ENCODE data around the gene CTAGE1. TPM values are rescaled to one million over a fixed set of nuclear protein-coding genes. Genes with fewer than 3 reads are reported as not detected.

CTAGE1 gene
- total RNA-seq, 2 donors from 2014 or later = not detected

GRCh38 chr18:22439447-22439846 lies 21.7 kb upstream of the CTAGE1 start:
- intact Hi-C loops (cut with DNase I) = no loop called here

DNA sequence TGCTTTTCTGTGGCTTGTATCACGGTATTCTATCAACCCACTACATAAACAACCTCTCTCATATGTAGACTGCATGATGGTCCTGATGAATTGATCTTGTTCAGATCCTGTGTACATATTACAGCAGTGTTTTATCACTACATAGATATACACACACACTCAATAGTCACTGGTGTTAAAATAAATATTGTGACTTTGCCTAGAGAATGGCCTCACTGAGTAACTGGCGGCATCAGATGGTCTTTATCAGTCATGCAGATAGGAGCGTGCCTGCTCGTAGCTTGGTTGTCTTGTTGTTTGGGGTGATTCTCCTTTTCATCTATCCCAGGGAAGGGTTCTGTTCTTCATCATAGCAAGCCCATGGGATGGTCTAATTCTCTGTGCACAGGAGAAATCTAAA lies 18.4 kb upstream of the CTAGE1 start:
- intact Hi-C loops (cut with DNase I) = no loop called here
- no peak for DNase-seq (ENCODE audit: low spot score)

More at GRCh38 chr18:22439447-22439846, 21.7 kb upstream of the CTAGE1 start:
- DNase-seq (ENCODE audit: low spot score) = no peak

GRCh38 chr18:22434973-22435608 lies 17.4 kb upstream of the CTAGE1 start:
- intact Hi-C loops (cut with DNase I) = no loop called here
- no peak for DNase-seq (ENCODE audit: low spot score)

DNA sequence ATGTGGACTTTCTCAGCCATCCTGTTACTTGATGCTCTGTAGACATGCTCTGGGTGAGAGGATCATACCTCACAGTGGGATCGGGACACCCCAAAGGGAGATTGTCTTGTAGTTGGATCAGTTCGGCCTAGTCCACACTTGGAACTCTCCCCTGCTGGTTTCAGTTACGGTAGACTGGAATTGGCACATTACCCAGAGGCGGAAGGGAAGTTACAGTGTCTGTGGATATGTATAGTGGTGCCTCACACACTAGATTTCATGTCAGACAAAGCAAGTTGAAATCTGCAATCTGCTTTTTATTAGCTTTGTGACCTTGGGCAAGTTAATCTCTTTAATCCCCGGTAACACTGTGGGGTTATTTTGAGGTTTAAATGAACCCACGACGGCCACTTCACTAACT lies 16.2 kb upstream of the CTAGE1 start:
- intact Hi-C loops (cut with DNase I) = no loop called here
- DNase-seq (ENCODE audit: low spot score) = no peak

DNA sequence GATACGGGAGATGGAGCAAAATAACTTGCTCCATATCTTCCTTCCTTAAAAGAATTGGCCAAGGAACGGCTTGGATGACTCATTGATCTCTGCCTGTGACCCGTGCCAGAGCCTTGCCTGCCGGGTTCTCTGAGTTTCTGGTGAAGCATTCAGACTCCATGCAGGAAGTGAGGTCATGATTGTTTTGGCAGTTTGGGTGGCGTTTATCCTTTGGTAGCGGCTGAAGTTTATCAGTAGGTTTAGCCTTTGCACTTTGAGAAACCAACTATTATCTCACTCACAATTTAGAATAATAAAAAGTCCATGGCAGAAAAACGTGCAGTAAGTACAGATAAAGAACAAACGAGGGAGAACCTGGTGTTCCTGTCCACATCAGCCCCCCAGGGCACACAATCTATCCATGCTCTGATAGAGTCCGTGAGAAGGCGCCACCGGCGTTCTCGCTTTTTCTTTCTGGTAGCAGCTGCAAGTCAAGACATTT lies 15.0 kb upstream of the CTAGE1 start:
- intact Hi-C loops (cut with DNase I) = no loop called here

GRCh38 chr18:22429564-22429963 lies 11.8 kb upstream of the CTAGE1 start:
- intact Hi-C loops (cut with DNase I) = no loop called here
- no peak for DNase-seq (ENCODE audit: low spot score)

More for the DNA sequence above, 15.0 kb upstream of the CTAGE1 start:
- DNase-seq (ENCODE audit: low spot score) = peak; percentile 93

- intact Hi-C loops (cut with DNase I) = no loop called here
- no peak for DNase-seq (ENCODE audit: low spot score)
Observed at GRCh38 chr18:22428672-22429071, 11.0 kb upstream of the CTAGE1 start.

- no peak for DNase-seq (ENCODE audit: low spot score)
- intact Hi-C loops (cut with DNase I) = no loop called here
Observed at GRCh38 chr18:22427822-22428549, 10.3 kb upstream of the CTAGE1 start.

- intact Hi-C loops (cut with DNase I) = no loop called here
Observed at GRCh38 chr18:22424565-22424963, 6.8 kb upstream of the CTAGE1 start.

GRCh38 chr18:22423878-22424564 lies 6.3 kb upstream of the CTAGE1 start:
- no peak for DNase-seq (ENCODE audit: low spot score)
- intact Hi-C loops (cut with DNase I) = no loop called here

More at GRCh38 chr18:22424565-22424963, 6.8 kb upstream of the CTAGE1 start:
- DNase-seq (ENCODE audit: low spot score) = no peak

DNA sequence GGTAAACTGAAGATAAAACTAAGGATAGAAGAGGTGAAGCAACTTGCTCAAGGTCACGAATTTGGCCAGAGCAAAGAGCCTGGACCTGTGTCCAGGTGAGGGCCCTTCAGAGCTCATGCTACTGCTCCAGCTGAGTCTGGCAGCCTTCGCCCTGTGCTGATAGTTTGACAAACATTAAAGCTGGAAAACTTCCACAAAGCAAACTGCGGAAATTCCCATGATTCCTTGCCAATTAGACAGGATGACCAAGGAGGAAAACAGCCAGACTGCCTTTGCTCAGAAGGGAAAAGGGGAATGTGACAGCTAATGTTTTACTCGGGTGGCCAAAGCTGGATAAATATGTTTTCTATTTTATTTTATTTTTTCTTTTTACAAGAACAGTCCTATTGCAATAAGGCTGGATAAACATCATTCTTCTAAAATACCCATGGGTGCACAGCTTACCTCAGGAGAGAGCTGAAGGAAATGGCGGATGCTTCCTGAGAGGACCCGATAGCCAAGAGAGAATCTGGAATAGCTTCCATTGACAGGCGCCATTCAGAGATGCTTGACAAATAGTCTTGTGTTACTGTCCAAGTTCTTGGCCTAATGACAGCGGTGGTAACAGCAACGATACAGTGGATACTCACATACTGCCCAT lies 5.3 kb upstream of the CTAGE1 start:
- no peak for DNase-seq (ENCODE audit: low spot score)

DNA sequence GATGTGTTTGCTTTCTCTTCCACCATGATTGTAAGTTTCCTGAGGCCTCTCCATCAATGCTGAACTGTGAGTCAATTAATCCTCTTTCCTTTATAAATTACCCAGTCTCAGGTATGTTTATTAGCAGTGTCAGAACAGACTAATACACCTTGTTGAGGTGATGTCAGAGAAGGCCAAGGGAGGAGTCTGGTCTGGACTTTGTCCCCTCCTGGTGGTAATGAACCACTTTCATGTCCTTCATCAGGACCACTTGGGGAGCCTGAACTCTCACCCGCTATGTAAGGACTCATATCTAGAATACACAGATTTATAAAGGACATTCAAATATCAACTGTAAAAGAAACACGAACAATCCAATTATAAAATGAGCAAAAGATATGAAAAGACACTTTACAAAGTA lies 2.9 kb upstream of the CTAGE1 start:
- no peak for DNase-seq (ENCODE audit: low spot score)
- intact Hi-C loops (cut with DNase I) = no loop called here

More for the DNA sequence above, 5.3 kb upstream of the CTAGE1 start:
- intact Hi-C loops (cut with DNase I) = no loop called here

DNA sequence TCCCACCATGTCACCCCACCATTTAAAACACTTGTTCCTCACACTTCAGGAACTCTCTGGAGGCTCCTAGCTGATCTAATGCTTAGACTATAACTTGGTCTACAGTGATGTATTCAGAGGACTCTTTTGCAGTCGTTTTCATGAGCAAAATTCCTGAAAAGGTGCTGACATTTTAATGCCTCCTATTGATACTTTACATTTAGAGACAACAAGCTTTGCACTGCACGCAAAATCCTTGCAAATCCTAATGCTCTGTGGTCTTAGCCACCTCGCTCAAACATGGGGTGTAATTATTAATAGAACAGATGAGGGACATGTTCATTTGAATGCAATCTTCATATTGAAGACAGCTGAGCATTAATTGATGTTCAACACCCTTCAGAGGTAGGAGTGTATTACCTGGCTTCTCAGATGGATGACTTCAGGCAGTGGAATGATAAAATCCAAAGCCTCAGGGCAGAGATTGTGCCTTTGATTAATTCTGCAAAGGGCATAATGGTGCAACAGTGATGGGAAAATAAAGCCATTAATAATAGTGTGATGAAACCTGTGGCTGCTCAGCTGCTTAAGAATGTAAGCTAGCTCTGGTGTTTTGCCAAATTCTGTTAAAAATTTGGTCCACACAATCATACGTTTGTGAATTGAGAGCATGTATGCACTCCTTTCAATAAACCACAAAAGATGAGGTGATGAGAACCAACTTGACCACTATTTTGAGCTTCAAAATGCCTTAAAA lies 5.4 kb downstream of the CTAGE1 start:
- DNase-seq (ENCODE audit: low spot score) = no peak
- intact Hi-C loops (cut with DNase I) = no loop called here

DNA sequence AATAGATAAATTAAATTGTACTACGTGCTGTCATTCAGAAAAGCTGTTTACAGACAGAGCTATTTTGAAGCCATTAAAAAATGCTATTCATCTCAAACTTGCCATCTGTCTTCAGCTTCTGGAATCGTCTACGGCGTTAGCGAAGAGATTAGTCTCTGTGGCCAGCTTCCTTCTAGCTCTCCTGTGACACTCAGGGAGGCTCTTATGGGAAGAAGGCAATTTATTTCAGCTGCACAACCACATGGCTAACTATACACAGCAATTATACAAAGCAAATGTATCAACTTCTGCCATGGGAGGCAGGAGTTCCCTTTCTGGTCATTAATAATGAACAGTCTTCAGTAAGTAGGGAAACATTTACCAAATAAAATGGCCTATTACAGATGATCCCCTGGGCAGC lies 6.3 kb downstream of the CTAGE1 start:
- DNase-seq (ENCODE audit: low spot score) = no peak
- intact Hi-C loops (cut with DNase I) = no loop called here

GRCh38 chr18:22410126-22410525 lies 7.6 kb downstream of the CTAGE1 start:
- DNase-seq (ENCODE audit: low spot score) = no peak
- intact Hi-C loops (cut with DNase I) = no loop called here

DNA sequence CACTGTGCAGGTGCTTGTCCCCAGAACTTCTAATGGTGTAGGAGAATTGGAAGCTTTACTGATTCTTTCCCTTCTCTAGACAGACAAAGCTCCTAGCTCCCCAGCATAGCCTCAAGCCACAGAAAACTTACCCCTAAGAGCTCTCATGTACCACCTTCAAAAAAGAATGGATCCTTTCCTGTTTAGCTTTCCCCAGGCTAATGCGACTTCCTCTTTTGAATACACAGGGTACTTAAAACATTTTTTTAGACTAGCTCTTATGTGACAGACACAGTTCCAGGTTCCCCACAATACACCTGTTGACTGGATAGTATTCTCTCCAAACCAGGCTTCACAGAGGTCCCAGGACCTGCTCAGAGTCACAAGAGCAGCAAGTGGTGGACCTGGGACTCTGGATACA lies 8.3 kb downstream of the CTAGE1 start:
- no peak for DNase-seq (ENCODE audit: low spot score)
- intact Hi-C loops (cut with DNase I) = no loop called here

- intact Hi-C loops (cut with DNase I) = no loop called here
- DNase-seq (ENCODE audit: low spot score) = no peak
Observed at GRCh38 chr18:22408059-22408458, 9.7 kb downstream of the CTAGE1 start.

DNA sequence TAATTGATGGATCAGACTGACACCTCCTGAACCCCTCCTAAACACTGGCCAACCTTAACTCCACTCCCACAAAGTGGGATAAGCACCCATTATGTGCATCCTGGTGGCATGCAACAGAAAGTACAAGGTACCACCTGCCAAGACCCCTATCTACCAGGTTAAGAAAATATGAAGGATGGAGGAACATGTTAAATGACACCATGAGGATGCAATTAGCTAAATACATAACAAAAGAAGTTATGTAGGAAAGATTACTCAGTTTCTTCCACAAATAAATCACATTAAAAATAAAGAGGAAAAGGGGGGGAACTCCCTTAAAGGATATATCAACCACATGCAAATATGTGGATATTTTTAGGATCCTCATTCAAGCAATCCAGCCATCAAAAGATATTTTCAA lies 12.6 kb downstream of the CTAGE1 start:
- DNase-seq (ENCODE audit: low spot score) = no peak
- intact Hi-C loops (cut with DNase I) = no loop called here

DNA sequence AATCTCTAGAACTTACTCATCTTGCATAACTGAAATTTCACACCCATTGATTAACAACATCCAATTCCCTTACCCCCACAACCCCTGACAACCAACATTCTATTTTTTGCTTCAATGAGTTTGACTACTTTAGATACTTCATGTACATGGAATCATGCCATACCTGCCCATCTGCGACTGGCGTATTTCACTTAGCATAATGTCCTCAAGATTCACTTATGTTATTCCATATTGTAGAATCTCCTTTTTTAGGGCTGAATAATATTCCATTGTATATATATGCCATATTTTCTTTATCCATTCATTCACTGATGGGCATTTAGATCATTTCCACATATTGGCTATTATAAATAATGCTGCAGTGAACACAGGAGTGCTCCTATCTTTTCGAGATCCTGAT lies 13.8 kb downstream of the CTAGE1 start:
- intact Hi-C loops (cut with DNase I) = no loop called here
- DNase-seq (ENCODE audit: low spot score) = no peak

Measured in posterior vena cava (tissue), 2 donors.